GM18951 (cell line): ENCODE results near the gene MTPN.

ENCODE experiments used
- POLR2A ChIP-seq: IDR thresholded peaks from 4 replicates; pipeline ENCODE4 v1.6.1; 2011; ENCODE audit warnings: mild to moderate bottlenecking; ENCODE audit not compliant: insufficient read length, insufficient read depth; ENCODE audit errors: extremely low read depth
- in situ Hi-C: fragments of 300-500 bp; cut with MboI; formaldehyde crosslinking; loops from one replicate; pipeline ENCODE4 v1.12.0; 2022; ENCODE audit warnings: low sequenced_read_pairs, mixed read lengths, inconsistent platforms; ENCODE audit not compliant: unreplicated experiment

The MTPN gene

DNA sequence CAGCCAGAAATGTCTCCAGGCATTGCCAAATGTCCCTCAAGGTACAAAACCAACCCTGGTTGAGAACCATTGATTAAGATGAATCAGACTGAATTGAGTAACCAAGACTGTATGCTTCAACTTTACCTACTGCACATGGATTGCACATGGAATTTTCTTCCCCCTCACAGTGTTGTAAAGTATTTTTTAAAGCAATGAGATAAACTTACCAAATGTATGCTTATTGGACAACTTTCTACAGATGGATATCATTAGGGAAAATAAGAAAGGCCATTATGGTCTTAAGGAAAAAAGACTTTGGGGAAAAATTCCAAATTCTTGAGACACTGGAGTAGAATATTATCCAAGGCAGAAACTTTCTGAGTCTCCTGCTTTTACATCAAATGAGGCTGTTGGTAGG lies 20.9 kb upstream of the MTPN start:
- in situ Hi-C loops = no loop called here

DNA sequence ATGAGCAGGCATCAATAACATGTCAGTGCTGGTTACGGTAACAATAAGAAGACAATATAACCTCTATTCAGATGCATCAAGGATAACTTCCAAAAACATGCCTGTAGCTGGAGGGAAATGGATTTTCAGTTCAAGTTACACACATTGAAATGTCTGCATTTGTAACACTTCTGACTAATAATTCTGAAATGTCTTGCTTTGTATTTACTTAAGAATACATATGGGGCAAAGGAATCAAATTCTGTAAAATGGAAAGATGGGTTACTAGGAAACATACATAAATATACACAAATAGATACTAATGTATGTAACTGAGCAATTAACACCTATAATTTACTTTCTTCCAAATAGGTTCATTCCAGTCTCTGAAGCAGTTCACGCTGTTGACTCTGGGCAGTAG lies 18.6 kb upstream of the MTPN start:
- in situ Hi-C loops = no loop called here
- no peak for TF ChIP-seq POLR2A

More for the DNA sequence above, 20.9 kb upstream of the MTPN start:
- TF ChIP-seq POLR2A = no peak

DNA sequence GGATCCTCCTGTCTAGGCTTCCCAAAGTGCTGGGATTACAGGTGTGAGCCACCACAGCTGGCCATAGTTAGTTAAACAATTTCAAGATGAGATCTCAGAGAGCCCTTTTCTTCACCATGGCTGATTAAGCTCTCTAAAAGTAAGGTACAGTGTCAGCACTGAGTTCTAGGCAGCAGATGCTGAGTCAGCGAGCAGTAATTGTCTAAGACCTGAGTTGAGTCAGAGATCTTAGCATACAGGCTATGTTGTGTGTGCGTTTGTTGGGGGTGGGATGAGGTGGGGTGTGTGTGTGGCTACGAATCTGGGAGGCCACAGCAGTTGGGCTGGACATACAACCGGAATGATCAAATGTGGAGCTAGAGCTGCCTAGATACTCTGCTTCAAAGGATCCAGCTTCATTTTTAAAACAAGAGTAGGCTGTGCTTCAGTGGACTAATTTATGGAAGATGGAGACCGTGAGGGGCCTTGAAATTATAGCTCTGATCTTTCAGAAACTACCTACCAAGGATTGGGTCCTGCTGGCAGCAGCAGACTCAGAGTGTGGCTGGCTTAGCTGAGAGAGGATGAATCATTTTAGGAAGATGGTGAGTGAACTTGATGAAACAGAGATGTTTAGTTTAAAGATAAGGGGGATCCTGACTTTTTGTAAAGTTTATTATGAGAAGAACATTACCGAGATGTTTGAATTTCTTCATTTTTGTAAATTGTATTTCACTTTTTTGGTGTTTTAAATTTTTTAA lies 17.5 kb upstream of the MTPN start:
- TF ChIP-seq POLR2A = no peak
- in situ Hi-C loops = no loop called here

DNA sequence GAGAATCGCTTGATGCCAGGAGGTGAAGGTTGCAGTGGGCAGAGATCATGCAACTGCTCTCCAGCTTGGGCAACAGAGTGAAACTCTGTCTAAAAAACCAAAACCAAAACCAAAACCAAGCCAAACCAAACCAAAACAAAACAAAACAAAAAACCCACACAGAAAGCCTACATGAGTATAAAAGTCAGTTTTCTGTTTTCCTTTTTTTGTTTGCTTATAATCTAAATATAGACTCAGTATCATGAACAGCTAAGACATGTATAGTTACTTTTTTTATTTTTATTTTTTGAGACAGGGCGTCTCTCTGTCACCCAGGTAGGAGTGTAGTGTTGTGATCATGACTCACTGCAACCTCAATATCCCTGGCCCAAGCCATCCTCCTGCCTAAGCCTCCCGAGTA lies 16.8 kb upstream of the MTPN start:
- in situ Hi-C loops = no loop called here
- TF ChIP-seq POLR2A = no peak

DNA sequence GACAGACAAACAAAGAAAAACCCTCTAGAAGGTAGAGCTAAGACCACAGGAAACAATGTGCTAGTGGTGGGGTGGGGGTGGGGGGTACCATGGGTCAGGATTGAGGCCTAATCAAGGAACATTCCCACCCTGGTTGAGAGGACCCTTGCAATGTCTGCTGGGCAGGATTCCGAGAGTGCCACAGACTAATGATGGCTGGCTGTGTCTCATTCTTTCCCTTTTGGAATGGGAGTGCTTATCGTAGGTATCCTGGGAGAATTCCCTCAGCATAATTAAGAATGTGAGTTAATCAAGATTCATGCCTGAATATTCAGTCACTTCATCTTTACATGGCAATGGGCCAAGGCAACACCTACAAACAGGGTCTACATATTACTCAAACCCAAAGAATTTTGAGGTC lies 14.7 kb upstream of the MTPN start:
- in situ Hi-C loops = no loop called here
- no peak for TF ChIP-seq POLR2A

DNA sequence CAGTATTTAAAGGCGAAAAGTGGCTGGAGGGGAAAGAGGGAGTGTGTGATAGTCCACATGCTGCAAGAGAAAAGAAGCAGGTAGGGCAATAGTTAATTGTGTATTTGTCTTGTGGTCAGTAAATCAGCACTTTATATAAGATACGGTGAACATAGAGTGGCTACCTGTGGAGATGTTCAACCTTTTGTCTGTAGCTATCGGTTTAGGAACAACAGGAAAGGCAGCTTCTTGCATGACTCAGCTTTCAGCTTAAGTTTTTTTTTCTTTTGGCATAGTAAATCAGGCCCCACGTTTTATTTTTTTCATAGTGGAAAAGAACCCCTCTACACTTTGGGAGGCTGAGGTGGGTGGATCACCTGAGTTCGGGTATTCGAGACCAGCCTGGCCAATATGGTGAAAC lies 14.2 kb upstream of the MTPN start:
- TF ChIP-seq POLR2A = no peak
- in situ Hi-C loops = no loop called here

DNA sequence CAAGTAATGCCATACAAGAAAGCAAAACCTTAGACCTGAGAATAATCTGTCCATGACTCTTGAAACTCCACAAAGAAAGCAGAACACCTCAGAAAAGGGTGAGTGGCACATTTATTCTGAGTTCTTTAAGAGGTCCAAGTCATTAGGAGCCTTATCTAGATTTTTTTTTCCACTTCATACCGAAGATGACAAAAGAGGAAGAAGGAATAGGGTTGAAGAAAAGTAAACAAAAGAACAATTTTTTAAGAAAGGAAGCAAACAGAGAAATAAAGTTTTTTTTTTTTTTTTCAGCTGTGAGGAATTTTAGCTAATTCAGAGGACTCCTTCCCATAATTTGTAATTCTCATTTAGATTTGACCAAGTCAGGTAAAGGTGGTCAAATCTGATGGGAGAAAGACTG lies 13.1 kb upstream of the MTPN start:
- TF ChIP-seq POLR2A = no peak
- in situ Hi-C loops = no loop called here

DNA sequence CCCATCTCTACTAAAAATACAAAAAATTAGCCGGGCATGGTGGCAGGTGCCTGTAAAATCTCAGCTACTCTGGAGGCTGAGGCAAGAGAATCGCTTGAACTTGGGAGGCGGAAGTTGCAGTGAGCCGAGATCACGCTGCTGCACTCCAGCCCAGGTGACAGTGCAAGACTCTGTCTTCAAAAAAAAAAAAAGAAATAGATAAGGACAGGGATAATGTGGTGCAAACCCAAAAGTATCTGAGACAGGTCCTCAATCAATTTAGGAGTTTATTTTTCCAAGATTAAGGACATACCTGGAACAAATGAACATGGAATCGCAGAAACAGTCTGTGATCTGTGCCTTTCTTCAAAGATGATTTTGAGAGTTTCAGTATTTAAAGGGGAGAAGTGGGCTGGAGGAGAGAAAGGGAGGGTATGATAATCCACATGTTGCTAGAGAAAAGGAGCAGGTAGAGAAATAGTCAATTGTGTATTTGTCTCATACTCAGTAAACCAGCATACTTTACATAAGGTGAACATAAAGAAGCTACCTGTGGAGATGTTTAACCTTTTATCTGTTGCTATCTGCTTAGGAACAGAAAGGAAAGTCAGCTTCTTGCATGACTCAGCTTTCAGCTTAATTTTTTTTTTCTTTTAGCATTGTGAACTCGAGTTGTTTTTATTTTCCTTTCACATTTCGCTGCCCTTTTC lies 4.9 kb upstream of the MTPN start:
- in situ Hi-C loops = no loop called here
- no peak for TF ChIP-seq POLR2A

DNA sequence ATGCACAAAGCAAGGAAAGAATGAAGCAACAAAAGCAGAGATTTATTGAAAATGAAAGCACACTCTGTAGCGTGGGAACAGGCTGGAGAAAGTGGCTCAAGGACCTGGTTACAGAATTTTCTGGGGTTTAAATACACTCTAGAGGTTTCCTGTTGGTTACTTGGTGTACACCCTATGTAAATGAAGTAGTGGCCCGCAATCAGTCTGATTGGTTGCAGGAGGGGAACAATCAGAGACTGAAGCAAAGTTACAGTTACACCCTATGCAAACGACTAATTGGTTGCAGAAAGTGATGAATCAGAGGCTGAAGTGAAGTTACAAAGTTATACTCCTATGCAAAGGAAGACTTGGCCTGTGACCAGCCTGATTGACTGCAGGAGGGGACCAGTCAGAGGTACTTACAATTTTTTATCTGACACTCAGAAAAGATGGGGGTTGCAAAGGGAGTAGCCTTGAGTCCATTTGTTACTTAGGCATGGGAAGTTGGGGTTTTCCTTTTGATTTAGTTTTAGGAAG lies 3.6 kb upstream of the MTPN start:
- in situ Hi-C loops = no loop called here

DNA sequence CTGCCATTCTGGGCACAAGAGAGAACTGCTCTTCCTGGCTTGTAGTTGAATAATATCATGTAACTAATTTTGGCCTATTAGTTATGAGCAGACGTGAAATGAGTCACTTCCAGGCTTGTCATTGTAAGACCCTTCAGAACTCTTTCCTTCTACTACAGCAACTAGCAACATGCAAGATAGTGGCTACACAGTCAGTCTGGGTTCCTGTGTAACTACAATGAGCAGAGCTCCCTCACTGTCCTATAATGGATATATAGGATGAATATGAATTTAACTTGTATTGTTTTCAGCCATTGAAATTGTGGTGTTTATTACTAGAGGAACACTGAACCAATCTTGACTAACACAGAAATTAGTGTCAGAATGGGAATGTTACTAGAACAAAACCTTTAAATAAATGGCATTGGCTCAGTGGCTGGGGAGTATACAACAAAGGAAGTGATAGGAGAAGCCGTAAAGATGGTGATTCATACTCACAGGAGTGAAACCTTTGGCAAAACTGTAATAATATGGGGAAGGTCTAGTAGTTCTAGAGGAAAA lies 2.9 kb upstream of the MTPN start:
- no peak for TF ChIP-seq POLR2A
- in situ Hi-C loops = no loop called here

More for the DNA sequence above, 3.6 kb upstream of the MTPN start:
- TF ChIP-seq POLR2A = no peak

DNA sequence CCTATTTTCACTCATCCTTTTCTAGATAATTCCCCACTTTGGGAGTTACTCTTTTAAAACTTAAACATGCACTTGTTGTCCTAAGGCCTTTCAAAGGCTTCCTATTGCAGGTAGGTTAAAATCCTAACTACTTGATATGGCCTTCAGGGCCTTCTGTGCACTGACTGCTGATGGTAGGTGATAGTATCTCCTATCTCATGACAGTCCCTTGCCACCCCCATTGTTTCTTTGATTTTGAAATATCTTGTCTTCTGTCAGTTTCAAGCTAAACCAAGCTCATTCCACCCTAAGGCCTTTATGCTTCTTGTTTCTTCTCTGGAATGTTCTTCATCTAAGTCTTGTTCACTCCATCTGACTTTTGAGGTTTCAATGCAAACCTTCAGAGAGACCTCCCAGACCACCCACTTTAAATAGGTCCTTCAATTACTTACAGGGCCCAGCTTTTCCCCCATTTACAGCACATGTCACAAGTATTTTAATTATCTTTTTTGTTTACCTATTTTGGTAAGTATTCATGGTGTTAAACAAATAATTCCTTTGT lies 2.4 kb upstream of the MTPN start:
- in situ Hi-C loops = no loop called here
- no peak for TF ChIP-seq POLR2A

DNA sequence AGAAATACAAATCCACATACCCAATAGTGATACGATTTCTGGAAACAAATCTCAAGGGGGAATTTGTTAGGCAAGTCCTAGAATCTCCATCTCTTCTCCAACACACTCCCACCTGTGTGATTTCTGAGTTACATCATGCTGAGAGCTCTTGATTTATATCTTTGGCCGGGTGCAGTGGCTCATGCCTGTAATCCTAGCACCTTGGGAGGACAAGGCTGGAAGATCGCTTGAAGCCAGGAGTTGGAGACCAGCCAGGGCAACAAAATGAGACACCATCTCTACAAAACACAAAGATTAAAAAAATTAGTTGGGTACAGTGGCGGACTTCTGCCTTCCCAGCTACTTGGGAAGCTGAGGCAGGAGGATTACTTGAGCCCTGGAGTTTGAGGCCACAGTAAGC lies 1.5 kb upstream of the MTPN start:
- no peak for TF ChIP-seq POLR2A
- in situ Hi-C loops = no loop called here

DNA sequence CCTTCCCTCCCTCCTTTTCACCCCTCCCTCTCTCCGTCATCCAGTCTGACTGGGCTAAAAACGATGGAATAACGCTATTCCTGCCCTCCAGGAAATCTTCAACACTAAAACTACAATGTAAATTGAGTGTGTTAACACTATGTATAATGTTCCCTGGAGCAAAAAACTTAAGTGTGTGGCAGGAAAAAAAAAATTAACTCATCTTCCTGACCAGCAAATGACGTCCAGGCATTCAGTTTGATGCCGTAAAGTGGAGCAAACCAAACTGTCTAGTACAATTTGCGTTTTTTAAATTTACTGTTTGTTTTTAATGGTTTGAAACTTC lies 545 bp upstream of the MTPN start:
- in situ Hi-C loops = no loop called here
- no peak for TF ChIP-seq POLR2A
